Ectodermal cell (in vitro differentiated cells): ENCODE measurements around the gene KICS2.
"Not testable (repeated sequence)": the region's sequence is repeated elsewhere in the genome, so short reads cannot be mapped to it uniquely, and the experiment has no call there.

Experiments used
- H3K27ac ChIP-seq: 2 replicates; pipeline ENCODE4 v1.7.0; 2013; ENCODE audit warnings: mild to moderate bottlenecking, low read depth, low read length; ENCODE audit not compliant: insufficient read depth, poor library complexity, severe bottlenecking
- H3K27me3 ChIP-seq: 2 replicates; pipeline ENCODE4 v1.7.0; 2013; ENCODE audit warnings: mild to moderate bottlenecking, low read length; ENCODE audit not compliant: insufficient read depth, control insufficient read depth, poor library complexity, severe bottlenecking
- H3K36me3 ChIP-seq: one replicate; pipeline ENCODE4 v1.7.0; 2013; ENCODE audit warnings: low read length; ENCODE audit not compliant: control insufficient read depth, insufficient read depth
- H3K4me1 ChIP-seq: one replicate; pipeline ENCODE4 v1.7.0; 2013; ENCODE audit warnings: low read length; ENCODE audit not compliant: control insufficient read depth, insufficient read depth
- H3K4me3 ChIP-seq: 2 replicates; pipeline ENCODE4 v1.7.0; 2013; ENCODE audit warnings: low read depth, low read length, control low read depth; ENCODE audit not compliant: insufficient read depth
- H3K9me3 ChIP-seq: 2 replicates; pipeline ENCODE4 v1.7.0; 2013; ENCODE audit warnings: mild to moderate bottlenecking, low read length, moderate library complexity; ENCODE audit not compliant: control insufficient read depth
- WGBS, 2 experiments: methylation state at CpG; one replicate each; pipeline ENCODE4 v1.1.7; 2013; ENCODE audit warnings: missing lambda C conversion rate in 2 of 2; 5-methylcytosine and 5-hydroxymethylcytosine counted together

The KICS2 gene

DNA sequence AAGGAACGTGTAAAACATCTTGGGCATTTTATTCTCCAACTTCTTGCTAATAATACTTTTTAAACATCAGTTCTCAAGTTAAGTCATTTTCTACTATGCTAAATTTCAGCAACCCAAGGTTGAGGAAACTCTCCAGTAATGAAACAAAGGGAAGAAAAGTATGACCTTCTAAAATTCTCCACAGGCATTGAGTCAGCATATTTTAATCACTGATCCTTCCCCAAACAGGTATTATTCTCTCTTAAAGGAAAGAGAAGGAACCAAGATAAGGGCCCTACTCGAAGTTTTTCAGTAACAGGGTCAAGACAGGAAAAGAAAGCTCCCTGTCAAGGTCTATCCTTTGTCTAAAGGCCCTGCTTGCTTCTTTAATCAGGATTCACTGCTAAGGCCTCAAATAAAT, 3.0 kb downstream of the KICS2 start:
- H3K27ac ChIP-seq = no peak overlapping the region
- WGBS, 2 experiments = 74 to 76% methylated on average over 2 of the region's 2 CpGs
- no peak overlapping the region for H3K4me3 ChIP-seq
- H3K4me1 ChIP-seq = peaks cover 6% of the 10 kb centered on the region
- no peaks in the 10 kb centered on the region for H3K36me3 ChIP-seq
- H3K27me3 ChIP-seq = no peaks in the 10 kb centered on the region
- H3K9me3 ChIP-seq = no peaks in the 10 kb centered on the region

GRCh38 chr12:64218597-64218996, 3.5 kb downstream of the KICS2 start:
- Histone ChIP-seq H3K4me1 (peaks cover 6% of the 10 kb centered on the region), H3K9me3 (no peaks in the 10 kb centered on the region), H3K27me3 (no peaks in the 10 kb centered on the region), H3K4me3 (no peak overlapping the region), H3K36me3 (no peaks in the 10 kb centered on the region), H3K27ac (no peak overlapping the region)
- 86 to 91% methylated on average over 4 to 5 of the region's 5 CpGs for WGBS, 2 experiments

GRCh38 chr12:64217643-64218042, 4.5 kb downstream of the KICS2 start:
- not testable (repeated sequence) for H3K27ac ChIP-seq, H3K27me3 ChIP-seq, H3K9me3 ChIP-seq, H3K4me1 ChIP-seq, H3K4me3 ChIP-seq, H3K36me3 ChIP-seq
- 91 to 95% methylated on average over 7 of the region's 7 CpGs for WGBS, 2 experiments

GRCh38 chr12:64216239-64216638, 5.9 kb downstream of the KICS2 start:
- Histone ChIP-seq H3K36me3 (no peaks in the 10 kb centered on the region), H3K4me3 (no peak overlapping the region), H3K9me3 (no peaks in the 10 kb centered on the region), H3K4me1 (peaks cover 4% of the 10 kb centered on the region), H3K27ac (no peak overlapping the region), H3K27me3 (no peaks in the 10 kb centered on the region)

GRCh38 chr12:64212119-64212746, 9.9 kb downstream of the KICS2 start:
- Histone ChIP-seq H3K36me3 (no peaks in the 10 kb centered on the region), H3K4me3 (no peak overlapping the region), H3K9me3 (no peaks in the 10 kb centered on the region), H3K27me3 (no peaks in the 10 kb centered on the region), H3K4me1 (no peaks in the 10 kb centered on the region), H3K27ac (no peak overlapping the region)
- 68 to 82% methylated on average over 4 to 5 of the region's 5 CpGs for WGBS, 2 experiments

- Histone ChIP-seq H3K27me3 (no peaks in the 10 kb centered on the region), H3K27ac (no peak overlapping the region), H3K36me3 (no peaks in the 10 kb centered on the region), H3K9me3 (no peaks in the 10 kb centered on the region), H3K4me3 (no peak overlapping the region), H3K4me1 (no peaks in the 10 kb centered on the region)
- 93 to 94% methylated on average over 2 of the region's 2 CpGs for WGBS, 2 experiments
Measured at GRCh38 chr12:64207453-64207852, 14.6 kb downstream of the KICS2 start.

DNA sequence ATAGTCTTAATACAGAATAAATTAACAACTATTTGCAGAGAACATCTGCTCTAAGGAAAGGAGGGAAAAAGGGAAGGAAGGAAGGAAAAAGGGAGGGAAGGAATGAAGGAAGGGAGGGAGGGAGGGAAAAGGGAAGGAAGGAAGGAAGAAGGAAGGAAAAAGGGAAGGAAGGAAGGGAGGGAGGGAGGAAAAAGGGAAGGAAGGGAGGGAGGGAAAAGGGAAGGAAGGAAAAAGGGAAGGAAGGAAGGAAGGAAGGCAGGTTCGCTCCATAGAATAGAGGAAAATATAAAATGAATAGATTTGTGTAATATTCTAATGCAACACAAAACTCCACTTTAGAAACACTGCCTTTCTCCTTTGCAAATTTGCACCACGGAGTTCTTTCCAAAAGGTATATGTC, 16.6 kb downstream of the KICS2 start:
- Histone ChIP-seq H3K27me3 (no peaks in the 10 kb centered on the region), H3K4me3 (no peak overlapping the region), H3K27ac (no peak overlapping the region), H3K4me1 (no peaks in the 10 kb centered on the region), H3K9me3 (no peaks in the 10 kb centered on the region), H3K36me3 (no peaks in the 10 kb centered on the region)
- WGBS, 2 experiments = 100% methylated on average over 1 of the region's 2 CpGs; no CpG with 5 or more reads in 1 of the 2 experiments

GRCh38 chr12:64203775-64204174, 18.3 kb downstream of the KICS2 start:
- no peak overlapping the region for H3K4me3 ChIP-seq
- H3K27me3 ChIP-seq = no peaks in the 10 kb centered on the region
- 65 to 71% methylated on average over 6 to 7 of the region's 7 CpGs for WGBS, 2 experiments
- no peaks in the 10 kb centered on the region for H3K36me3 ChIP-seq
- H3K9me3 ChIP-seq = no peaks in the 10 kb centered on the region
- H3K27ac ChIP-seq = no peak overlapping the region
- no peaks in the 10 kb centered on the region for H3K4me1 ChIP-seq

- H3K9me3 ChIP-seq = no peaks in the 10 kb centered on the region
- H3K36me3 ChIP-seq = no peaks in the 10 kb centered on the region
- no peaks in the 10 kb centered on the region for H3K27me3 ChIP-seq
- WGBS, 2 experiments = 92% methylated on average over 5 of the region's 5 CpGs
- H3K4me1 ChIP-seq = no peaks in the 10 kb centered on the region
- no peak overlapping the region for H3K4me3 ChIP-seq
- no peak overlapping the region for H3K27ac ChIP-seq
Measured at GRCh38 chr12:64203036-64203435, 19.1 kb downstream of the KICS2 start.

GRCh38 chr12:64195841-64196240, 26.3 kb downstream of the KICS2 start:
- not testable (repeated sequence) for H3K27me3 ChIP-seq, H3K36me3 ChIP-seq, H3K27ac ChIP-seq, H3K4me3 ChIP-seq, H3K4me1 ChIP-seq, H3K9me3 ChIP-seq
- 41 to 43% methylated on average over 11 to 12 of the region's 15 CpGs for WGBS, 2 experiments
